ENCODE measurements around the gene METTL18. TPM values are rescaled to one million over a fixed set of nuclear protein-coding genes. Genes with fewer than 3 reads are reported as not detected.

Gene METTL18
- total RNA-seq, 1 donor from 2014 or later: 19.2 TPM

DNA sequence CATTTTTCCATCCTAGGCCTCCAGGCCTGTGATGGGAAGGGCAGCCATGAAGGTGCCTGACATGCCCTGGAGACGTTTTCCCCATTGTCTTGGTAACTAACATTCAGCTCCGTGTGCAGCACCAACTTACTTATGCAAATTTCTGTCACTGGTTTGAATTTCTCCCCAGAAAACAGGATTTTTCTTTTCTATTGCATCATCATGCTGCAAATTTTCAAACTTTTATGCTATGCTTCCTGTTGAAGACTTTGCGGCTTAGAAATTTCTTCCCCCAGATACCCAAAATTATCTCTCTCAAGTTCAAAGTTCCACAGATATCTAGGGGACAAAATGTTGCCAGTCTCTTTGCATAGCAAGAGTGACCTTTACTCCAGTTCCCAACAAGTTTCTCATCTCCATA is 35.7 kb downstream of the METTL18 start:
- no peak for DNase-seq (ENCODE audit: low spot score in 2 of 2)
- intact Hi-C loops (cut with DNase I): no loop called here
- TF ChIP-seq, protein P1, sequence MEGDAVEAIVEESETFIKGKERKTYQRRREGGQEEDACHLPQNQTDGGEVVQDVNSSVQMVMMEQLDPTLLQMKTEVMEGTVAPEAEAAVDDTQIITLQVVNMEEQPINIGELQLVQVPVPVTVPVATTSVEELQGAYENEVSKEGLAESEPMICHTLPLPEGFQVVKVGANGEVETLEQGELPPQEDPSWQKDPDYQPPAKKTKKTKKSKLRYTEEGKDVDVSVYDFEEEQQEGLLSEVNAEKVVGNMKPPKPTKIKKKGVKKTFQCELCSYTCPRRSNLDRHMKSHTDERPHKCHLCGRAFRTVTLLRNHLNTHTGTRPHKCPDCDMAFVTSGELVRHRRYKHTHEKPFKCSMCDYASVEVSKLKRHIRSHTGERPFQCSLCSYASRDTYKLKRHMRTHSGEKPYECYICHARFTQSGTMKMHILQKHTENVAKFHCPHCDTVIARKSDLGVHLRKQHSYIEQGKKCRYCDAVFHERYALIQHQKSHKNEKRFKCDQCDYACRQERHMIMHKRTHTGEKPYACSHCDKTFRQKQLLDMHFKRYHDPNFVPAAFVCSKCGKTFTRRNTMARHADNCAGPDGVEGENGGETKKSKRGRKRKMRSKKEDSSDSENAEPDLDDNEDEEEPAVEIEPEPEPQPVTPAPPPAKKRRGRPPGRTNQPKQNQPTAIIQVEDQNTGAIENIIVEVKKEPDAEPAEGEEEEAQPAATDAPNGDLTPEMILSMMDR (IDR thresholded peaks at IDR 0.05): no peak

DNA sequence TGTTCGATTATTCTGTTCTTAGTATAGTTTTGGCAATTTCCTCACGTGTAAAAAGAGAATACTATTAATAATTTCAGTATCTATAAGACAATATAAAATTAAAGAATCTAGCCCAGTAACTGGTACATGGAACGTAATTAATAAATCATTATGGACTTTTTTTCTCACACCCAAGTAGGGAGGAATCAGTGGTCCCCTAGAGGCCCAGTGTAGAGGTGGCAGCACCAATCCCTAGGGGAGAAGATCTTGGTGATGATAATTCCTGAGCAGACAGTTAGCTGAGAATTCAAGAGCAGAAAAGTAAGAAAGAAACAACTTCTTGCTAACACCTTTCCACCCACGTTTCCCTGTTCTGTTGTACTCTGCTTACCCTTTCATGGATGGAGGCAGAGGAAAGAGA is 41.2 kb downstream of the METTL18 start:
- TF ChIP-seq, protein P1 (IDR thresholded peaks at IDR 0.05): no peak
- no peak for DNase-seq (ENCODE audit: low spot score in 2 of 2)
- no peaks in the 10 kb centered on the region for H3K9me3 ChIP-seq
- H3K36me3 ChIP-seq: no peaks in the 10 kb centered on the region
- no peak overlapping the region for H3K27ac ChIP-seq
- no peak overlapping the region for H3K4me3 ChIP-seq
- H3K4me1 ChIP-seq: no peaks in the 10 kb centered on the region
- intact Hi-C loops (cut with DNase I): no loop called here
- H3K27me3 ChIP-seq: no peaks in the 10 kb centered on the region

More for the DNA sequence above, 35.7 kb downstream of the METTL18 start:
- H3K36me3 ChIP-seq: no peaks in the 10 kb centered on the region
- no peak overlapping the region for H3K4me3 ChIP-seq
- no peaks in the 10 kb centered on the region for H3K4me1 ChIP-seq
- H3K27ac ChIP-seq: no peak overlapping the region
- H3K9me3 ChIP-seq: no peaks in the 10 kb centered on the region
- no peaks in the 10 kb centered on the region for H3K27me3 ChIP-seq

DNA sequence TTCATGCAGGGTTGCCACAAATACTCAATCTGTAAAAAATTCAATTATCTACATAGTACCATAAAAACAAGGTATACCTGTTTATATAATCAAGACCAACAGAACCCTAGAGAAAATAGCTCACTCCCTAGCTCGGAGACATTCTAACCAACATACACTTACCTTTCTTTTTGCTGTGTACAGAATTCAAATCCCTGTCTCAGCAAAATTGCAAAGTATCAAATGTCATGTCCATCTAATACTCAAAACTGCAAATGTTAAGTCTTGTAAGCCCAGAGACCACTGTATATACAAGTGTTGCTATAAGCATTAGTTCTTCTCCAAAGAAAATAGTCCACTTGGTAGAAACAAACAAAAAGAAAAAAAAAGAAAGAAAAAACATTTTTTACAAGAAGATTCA is 44.7 kb downstream of the METTL18 start:
- no peaks in the 10 kb centered on the region for H3K4me1 ChIP-seq

DNA sequence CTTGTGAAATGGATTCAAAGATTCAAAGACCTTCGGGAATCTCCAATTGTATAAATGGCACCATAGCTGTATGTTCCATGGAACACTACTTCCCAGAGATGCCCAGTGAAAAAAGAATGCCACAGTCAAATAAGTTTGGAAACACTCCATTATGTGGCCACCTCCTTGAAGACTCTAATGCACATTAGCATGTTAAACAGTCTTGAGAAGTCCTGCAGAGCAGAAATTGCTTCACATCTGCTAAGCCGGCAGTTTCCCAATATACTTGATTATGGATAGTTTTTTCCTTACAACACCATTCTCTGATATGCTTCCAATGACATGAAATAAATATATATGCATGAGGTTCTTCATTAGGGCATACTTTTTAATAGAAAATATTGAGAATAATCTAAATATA is 48.2 kb downstream of the METTL18 start:
- no peak for DNase-seq (ENCODE audit: low spot score in 2 of 2)
- Histone ChIP-seq H3K9me3 (no peaks in the 10 kb centered on the region), H3K27ac (no peak overlapping the region), H3K27me3 (no peaks in the 10 kb centered on the region), H3K4me3 (no peak overlapping the region), H3K4me1 (no peaks in the 10 kb centered on the region), H3K36me3 (no peaks in the 10 kb centered on the region)
- TF ChIP-seq, protein P1 (IDR thresholded peaks at IDR 0.05): no peak
- intact Hi-C loops (cut with DNase I): no loop called here

More for the DNA sequence above, 44.7 kb downstream of the METTL18 start:
- TF ChIP-seq, protein P1 (IDR thresholded peaks at IDR 0.05): no peak
- Histone ChIP-seq H3K9me3 (no peaks in the 10 kb centered on the region), H3K36me3 (no peaks in the 10 kb centered on the region), H3K27me3 (no peaks in the 10 kb centered on the region), H3K27ac (no peak overlapping the region), H3K4me3 (no peak overlapping the region)
- no peak for DNase-seq (ENCODE audit: low spot score in 2 of 2)
- intact Hi-C loops (cut with DNase I): no loop called here

DNA sequence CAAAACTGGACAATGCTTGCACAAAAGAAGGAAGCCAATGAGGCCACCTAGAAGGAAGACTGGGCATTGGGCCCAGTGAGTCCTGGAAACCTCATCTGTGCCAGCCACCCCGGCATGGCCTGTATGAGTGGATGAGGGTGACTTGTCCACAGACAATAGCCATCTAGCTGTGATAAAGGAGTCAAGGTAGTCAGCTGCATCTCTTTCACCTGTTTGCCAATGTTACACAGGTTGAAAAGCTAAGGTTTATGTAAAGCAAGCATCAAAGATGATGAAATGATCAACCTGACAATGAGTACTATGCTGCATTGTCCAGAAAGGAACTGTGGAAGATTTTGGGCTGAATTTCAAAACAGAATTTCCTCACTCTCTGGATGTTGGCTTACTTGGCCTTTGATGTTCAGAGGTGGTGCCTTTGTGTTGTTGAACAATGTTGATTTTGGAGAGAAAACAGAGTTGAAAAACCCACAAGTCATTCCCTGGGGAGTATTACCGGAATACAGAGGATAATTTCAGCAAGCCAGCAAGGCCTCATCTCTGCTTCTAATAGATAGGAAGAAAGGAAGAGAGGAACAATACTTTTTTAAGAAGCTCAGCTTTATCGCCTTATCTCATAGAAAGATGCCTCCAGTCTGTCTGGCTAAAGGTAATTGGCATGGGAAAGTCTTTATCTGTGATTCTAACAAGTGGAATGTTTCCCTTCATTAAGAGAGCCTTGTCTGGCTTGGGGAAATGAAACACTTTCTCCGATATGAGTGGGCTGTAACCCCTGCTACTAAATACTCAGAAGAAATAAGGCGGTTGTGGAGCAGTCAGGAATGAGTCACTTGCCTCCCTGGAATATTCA is 49.5 kb downstream of the METTL18 start:
- H3K27ac ChIP-seq: no peak overlapping the region
- TF ChIP-seq, protein P1 (IDR thresholded peaks at IDR 0.05): no peak
- peaks cover 0 to 6% of the 10 kb centered on the region in 2 donors for H3K4me1 ChIP-seq
- DNase-seq (ENCODE audit: low spot score in 2 of 2): no peak
- H3K36me3 ChIP-seq: no peaks in the 10 kb centered on the region
- H3K9me3 ChIP-seq: no peaks in the 10 kb centered on the region
- no peak overlapping the region for H3K4me3 ChIP-seq
- intact Hi-C loops (cut with DNase I): no loop called here
- no peaks in the 10 kb centered on the region for H3K27me3 ChIP-seq

Other genes with a start within 250 kb of the METTL18 start
- not detected for gene F5, start 208.4 kb downstream of the METTL18 start, total RNA-seq
- gene SELP, start 164.8 kb downstream of the METTL18 start, total RNA-seq: 40.0 TPM
- gene SELL, start 83.3 kb downstream of the METTL18 start, total RNA-seq: 1.9 TPM
- gene SELE, start 60.8 kb downstream of the METTL18 start, total RNA-seq: 9.0 TPM
- 0.96 TPM for gene SCYL3, start 99.0 kb upstream of the METTL18 start, total RNA-seq